ENCODE measurements around the gene NAT8L.

The NAT8L gene

DNA sequence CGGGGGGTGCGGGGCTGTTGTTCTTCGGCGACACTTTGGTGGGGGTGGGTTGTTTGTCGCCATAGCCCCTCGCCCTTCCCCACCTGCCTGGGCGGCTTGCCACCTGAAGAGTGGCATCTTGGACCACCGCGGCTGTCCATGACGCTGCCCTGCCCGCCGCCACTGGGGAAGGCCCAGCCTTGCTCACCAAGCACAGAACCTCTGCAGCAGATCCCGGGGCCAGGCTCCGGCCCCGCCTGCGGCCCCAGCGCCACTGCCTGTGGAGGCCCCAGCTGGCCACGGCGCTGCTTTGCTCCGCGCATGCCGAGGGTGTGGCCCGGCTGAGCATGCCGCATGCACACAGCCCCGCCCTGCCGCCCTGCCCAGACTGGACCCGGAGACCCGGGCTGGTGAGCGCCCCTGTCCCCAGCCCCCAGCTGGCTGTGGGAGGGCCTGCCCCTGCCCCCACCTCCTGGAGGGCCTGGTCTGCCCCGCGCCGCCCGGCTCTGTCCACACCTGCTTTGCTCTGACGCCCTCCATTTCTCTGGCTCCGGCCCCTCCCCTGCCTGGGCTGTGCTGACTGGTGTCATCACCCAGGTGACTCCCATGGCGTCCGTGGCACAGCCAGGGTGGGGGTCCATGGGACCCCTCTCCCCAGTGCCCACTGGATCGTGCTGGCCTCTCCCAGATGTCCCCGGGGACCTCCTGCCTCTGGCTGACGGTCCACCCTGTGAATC, 5.3 kb downstream of the NAT8L start:
- DNase-seq (ENCODE audit: low spot score): no peak

DNA sequence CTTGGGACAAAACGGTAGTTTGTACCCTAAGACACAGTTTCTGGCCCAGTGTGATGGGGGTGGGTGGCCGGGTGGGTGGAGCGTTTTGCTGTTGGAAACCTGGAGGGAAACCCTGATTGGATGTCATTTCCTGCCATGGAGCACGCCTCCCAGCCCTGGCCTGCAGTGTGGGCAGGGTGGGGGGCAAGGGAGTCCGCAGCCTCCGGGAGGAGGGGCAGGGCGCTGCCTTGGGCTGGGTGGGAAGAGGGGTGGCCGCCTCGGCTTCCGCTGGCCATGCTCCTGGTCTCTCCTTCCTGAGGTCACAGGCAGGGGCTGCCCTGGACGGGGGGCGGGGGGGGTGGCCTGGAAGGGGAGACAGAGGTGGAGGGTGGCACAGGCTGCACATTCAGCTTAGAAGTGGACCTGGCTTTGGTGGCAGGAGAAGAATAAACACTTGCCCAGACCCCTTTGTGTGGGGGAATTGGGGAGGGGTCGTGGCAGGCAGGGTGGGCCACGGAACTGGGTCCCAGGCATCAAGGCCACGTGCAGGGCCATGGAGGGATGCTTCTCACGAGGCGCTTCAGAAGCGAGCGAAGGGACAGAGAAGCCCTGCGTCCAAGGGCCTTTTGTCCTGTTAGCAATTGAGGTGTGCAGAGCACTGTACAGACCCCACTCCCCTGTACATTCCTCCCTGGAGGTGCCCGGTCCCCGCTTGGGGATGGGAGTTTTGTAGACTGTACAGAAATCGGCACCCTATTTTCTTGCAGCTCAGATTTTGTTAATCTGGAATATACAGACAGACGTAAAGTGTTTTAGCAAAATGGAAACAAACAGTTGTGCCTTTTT, 6.2 kb downstream of the NAT8L start:
- DNase-seq (ENCODE audit: low spot score): no peak

DNA sequence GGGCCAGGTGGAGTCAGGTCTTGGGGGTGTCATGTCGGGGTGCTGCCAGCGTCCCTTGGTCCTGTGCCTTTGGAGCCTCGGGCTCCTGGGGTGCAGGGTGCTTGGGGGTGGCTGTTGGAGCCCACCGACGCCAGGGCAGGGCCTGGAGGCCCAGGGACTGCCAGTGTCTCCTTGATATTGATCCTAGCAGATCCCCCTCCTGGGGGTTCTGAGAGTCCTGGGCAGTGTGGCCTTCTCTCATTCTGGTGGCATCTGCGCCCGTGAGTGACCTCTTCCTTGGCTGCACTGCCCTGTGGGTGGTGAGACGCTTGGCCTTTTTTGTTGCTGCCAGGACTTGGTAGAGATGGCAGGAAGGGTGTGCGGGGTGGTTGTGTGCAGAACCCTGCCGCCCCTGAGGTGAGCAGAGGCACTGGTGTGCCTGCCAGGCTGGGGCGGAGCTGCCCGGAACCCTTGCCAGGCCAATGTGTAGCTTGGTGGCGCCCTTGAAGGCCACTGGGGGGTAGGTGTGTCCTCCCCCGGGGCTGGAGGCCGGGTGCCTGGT, 7.0 kb downstream of the NAT8L start:
- no peak for DNase-seq (ENCODE audit: low spot score)

DNA sequence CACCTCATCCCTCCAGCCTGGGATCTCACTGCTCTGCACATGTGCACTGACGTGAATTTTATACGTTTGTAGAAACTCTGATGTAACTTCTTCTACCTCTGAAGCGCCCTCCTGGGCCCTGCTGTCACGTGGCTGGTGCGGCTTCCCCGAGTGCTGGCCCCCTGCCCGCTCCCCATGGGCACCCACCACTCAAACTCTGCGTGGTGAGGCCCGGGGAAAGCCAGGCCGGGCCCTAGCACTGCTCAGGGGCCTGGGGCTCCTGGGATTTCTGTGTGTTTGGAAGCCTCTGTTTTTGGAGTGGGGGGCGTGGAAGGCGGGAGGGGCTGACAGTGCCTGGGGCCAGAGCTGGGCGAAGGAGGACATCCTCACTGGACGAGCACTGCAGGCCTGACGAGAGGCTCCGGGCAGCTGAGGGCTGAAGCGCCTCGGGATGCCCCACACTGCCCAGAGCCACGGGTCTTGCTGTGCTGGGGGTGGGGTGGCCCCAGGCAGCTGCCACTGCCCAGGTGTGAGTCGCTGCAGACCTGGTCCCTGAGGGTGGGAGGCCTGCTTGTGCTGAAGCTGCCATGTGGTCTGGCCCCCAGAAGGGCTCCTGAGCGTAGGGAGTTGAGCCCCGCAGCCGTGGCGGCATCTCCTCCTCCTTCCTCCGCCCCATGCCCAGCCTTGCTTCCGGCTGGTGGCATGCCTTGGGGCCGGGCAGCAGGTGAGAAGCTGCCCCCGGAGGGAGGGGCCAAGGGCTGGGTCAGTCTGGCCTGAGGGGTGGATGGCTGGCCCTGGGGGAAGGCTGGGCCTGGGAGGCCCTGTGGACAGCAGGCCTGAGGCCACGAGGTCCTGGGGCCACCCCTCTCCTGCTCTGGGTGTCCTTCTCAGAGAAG, 7.7 kb downstream of the NAT8L start:
- no peak for DNase-seq (ENCODE audit: low spot score)

DNA sequence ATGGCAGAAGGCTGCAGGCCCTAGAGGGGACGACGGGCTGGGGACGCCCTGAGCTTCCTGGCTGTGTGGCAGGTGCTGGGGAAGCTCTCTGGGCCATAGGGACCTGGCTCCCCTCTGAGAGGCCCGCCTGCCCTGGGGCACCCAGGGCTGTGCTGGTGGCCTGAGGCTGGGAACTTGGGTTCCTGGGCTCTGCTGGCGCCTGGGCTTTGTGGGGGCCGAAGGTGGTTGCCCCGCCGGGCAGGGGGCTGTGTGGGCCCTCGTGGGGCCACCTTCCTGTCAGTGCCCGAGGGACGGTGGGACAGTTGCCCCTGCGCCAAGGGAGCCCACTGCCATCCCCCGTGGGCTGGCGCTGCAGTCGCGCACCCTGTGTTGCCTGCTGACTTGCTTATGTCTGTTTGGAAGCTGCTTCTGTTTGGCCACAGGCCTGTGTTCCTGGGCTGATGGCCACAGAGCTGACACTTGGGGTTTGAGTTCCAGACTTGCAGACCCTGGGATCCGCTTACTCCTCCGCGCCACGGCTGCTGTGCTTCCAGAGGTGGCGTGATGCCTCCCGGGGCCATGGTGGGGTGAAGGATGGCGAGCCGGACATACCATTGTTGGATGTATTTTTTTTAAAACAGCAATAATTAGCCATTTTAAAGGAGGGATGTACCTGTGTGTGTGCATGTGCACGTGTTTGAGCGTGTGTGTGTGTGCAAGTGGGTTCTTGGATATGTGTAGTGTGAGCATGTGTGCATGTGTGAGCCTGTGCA, 8.5 kb downstream of the NAT8L start:
- no peak for DNase-seq (ENCODE audit: low spot score)

DNA sequence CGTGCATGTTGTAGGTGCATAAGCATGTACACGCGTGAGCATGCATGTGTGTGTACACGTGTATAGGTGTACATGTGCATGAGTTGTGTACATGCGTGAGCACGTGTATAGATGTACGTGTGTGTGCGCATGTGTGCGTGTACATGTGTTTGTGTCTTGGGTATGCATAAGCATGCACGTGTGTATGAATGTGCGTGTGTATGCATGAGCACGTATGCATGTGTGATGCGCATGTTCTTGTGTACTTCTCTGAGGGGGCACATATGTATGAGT, 9.0 kb downstream of the NAT8L start:
- no peak for DNase-seq (ENCODE audit: low spot score)

DNA sequence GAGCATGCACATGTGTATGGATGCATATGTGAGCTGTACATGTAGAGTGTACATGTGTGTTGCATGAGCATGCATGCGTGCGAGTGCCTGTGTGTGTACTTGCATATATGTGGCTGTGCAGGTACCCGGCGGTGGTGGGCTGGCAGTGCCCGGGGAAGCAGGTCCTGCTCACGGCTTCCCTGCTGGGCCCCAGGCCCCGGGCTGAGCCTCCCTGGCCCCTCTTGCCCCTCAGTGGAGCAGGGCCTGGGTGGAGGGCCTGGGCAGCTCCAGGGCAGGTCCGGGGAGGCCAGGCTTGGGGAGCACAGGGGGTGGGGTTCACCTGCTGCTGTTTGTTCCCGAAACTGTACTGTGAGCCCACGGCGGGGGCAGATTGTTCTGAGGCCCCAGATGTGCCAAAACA, 9.4 kb downstream of the NAT8L start:
- no peak for DNase-seq (ENCODE audit: low spot score)

DNA sequence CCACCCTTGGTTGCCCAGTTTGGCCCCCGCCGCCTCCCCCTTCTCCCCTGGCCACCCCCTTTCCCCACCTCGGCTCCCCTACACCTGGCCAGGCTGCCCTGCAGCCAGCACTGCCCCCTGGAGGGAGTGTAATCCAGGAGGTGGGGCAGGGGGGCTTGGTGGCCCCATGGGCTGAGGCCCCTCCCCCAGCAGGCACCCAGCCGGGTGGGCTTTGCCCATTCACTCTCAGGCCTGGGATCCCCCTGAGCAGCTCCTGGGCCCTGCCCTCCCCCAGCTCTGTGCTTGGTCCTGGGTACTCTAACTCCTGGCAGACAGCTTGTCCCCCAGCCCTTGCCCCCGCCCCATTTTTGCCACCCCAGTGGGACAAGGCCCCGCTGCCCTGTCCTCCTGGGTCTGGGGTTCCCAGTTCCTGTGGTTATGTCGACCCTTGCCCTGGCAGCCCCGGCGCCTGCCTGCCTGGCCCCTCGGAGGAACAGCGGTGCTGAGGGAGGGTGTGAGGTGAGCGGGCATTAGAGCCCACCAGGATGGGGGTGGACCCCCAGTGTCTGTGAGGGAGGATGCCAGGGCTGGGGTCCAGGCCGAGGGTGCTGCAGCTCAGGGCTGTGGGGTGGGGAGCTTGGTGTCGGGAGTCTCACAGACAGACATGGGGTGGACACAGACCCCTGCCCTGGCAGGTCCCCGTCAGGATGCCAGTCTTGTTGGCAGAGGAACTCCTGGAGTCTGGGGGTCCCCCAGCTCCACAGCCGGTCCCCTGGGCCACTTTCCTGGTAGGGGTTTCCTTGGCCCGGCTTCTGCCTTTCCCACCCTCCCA, 10.2 kb downstream of the NAT8L start:
- no peak for DNase-seq (ENCODE audit: low spot score)

DNA sequence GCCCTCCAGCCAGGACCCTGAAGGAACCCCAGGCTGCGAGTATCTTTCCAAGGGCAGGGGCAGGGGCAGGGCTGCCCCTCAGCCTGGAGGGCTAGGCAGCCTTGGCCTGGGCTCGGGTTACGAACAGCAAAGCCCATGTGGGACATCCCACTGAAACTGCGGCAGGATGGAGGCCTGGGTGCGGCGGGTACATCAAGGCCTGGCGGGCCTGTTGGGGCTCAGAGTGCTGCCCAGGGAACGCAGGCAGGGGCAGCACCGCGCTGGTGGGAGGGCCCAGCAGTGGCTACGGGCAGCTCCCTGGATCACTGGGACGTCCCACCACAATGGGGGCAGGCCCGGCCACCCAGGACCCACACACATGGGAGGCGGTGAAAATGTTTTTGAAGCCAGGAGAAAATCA, 10.9 kb downstream of the NAT8L start:
- DNase-seq (ENCODE audit: low spot score): no peak

DNA sequence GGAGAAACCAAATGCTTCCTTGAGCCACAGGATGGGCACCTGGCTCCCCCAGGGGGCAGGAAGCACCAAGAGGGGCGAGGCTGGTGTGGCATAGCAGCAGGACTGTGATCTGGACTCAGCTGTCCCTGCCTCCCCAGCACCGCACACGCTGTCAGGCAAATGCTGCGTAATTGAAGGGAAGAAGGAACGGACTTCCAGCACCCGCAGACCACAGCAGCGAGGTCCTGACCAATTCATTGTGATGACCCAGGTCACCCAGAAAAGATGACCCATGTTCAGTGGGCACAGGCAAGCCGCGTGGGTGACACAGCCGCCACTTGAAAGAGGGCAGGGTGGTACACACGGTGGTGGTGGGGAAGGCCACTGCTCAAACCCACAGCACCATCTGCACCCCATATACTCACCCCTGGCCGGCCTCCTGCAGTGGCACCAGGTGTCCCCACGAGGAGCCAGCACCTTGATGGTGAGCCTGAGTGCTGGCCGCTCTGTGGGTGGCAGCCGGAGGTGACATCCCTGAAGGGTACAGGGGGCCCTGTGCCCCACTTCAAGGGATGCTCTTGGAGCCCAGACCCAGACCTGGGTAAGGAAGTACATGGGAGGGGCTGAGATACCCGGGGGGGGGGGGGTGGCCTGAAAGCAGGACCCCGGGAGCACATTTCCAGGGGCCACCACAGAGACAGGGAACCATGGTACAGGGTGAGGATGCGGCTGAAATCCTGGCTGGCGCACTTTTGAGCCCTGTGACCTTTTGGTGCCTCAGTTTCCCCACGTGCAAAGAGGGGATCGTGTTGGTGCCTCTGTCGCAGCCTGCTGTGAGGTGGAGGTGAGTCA, 11.5 kb downstream of the NAT8L start:
- DNase-seq (ENCODE audit: low spot score): no peak

DNA sequence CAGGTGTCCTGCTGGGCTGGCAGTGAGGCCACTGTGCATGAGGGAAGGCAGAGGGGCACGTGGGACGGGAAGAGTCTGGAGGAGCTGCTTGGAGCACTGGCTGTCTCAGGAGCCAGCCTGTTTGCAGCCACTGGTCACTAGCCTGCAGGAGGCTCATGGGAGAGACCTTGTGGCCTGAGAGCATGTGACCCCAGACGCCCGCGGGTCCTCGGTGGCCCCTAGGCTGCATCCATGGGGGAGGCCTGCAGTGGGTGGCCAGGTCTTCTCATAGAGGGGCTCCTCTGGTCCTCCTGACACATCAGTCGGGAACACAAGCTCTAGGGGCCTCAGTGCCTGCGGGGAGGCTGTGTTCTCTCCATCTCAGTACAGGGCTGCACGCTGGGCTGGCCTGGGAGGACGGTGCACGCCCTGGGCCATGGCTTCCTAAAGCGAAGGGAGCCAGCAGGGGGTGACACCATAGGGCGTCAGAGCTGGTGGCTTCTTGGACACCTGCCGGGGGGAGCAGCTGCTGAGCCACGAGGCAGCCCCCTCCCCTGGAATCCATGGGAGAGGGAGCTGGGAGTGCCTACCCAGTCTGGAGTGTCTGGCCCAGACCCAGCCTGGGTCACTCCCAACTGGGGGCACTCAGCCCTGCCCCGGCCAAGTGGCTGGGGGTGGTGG, 12.3 kb downstream of the NAT8L start:
- DNase-seq (ENCODE audit: low spot score): no peak

DNA sequence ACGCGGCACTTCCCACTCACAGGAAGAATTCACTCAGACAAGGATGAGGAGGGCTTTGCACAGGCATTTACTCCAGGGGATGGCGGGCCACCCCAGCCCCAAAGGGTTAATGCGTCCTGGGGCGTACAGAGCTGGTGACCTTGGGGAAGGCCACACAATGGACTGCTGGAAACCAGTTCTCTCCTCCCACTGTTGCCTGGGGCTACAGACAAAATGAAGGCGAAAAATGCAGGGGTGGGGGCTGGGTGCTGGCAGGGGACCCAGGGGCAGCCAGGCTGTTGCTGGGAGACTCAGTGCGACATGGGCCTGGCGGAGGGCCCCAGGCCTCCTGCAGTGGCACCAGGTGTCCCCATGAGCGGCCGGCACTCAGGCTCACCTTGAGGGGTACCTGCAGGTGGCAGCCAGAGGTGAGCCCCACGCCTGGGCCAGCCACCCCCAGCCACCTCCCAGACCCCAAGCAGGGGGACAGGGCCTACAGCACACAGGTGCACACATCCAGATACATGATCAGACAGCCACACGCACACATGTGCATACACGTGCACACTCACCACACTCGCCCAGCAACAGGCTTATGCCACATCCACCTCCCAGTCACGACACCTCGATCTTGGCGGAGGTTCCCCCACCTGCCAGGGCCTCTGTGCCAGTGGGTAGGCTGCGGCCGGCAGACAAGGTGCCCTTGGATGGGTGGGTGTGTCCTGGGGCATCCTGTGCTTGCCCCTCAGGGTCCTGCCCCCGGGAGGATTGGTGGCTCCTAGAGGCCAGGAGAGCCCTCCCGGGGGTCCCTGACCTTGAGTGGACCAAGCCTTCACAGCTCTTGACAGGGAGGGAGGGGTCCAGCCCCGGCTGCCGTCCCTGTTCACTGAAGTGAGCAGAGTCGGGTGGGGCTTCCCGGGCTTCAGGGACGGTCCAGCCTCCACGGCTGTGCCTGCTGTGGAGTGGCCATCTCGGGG, 13.1 kb downstream of the NAT8L start:
- DNase-seq (ENCODE audit: low spot score): no peak

DNA sequence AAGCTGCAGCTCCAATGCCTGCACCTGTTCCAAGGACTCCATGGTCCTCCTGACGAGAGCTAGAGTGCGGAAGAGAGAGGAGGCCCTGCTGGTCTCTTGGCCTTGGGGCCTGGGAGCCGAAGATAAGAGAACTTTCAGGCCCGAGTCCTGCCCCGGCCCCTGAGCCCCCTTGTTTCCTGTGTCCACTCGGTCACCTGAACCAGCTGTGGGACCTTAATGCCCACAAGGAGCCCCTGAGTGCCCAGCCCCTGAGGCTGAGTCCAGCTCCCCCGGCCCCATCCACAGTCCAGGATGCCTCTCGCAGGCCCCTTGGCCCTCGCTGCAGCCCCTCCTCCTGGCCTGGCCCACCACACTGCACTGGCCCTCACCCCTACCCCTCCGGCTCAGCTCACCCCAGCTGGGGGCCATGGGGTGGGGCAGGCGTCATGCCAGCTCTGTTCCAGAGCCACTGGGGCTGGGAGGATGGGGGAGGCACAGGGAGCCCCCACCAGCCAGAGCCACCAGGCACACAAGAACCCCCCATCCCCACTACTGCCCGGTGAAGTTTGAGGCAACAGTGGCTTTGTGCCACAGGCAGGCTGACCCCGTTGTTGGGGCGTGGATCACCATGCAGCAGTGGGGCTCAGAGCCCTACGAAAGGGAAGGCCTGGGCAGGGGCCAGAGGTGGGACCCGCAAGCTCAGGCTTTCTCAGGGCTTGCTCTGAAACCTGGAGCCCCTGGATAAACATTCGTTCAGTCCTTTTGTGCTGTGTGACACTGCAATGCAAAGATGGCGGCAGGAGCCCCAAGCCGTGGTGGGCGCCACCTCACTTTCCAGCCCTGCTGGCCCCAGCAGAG, 14.1 kb downstream of the NAT8L start:
- DNase-seq (ENCODE audit: low spot score): no peak

DNA sequence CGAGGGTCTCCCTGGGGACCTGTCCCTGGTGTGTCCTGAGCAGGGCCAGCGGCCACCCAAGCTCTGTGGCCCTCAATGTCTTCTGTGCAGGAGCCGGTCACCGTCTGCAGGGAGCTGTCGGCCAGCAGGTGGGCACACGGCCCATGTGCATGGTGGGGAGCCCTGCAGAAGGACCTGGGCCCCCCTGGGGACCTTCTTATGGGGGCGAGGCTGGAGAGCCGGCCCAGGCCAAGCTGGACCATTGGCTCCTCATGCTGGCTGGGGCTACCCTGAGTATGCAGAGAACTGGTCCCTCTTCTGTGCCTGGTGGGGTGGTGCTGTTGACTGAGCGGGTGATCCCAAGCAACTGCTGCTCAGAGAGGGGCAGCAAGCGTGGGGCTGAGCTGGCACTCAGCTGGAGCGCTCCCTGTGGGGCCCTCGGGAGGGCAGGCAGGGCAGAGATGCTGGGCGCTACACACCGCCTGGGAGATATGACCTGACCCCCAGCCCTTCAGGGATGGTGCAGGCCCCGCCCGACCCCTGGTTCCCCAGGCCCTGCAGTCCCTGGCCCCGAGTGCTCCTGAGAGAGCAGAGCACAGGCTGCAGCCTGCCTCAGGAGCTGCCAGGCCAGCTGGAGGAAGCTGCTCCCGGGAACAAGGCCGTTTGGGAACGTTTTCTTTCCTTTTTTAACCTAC, 14.8 kb downstream of the NAT8L start:
- no peak for DNase-seq (ENCODE audit: low spot score)

DNA sequence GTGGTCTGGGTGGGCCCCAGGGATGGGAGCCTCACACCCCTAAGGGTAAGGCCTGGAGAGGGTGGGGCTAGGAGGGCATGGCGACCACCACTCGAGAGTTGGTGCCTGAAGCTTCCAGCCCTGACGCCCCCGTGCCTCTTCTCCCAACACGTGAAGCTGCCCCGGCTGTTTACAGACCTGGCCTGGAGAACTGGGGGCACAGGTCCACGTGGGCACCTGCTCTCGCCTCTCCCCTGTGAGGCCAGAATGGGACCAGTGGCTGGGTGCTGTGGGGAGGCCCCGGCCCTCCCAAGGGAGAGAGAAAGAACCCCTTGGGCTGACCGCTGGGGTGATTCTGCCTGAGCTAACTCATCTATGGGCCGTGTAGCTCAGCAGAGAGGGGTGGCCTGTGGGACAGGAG, 15.5 kb downstream of the NAT8L start:
- DNase-seq (ENCODE audit: low spot score): no peak

DNA sequence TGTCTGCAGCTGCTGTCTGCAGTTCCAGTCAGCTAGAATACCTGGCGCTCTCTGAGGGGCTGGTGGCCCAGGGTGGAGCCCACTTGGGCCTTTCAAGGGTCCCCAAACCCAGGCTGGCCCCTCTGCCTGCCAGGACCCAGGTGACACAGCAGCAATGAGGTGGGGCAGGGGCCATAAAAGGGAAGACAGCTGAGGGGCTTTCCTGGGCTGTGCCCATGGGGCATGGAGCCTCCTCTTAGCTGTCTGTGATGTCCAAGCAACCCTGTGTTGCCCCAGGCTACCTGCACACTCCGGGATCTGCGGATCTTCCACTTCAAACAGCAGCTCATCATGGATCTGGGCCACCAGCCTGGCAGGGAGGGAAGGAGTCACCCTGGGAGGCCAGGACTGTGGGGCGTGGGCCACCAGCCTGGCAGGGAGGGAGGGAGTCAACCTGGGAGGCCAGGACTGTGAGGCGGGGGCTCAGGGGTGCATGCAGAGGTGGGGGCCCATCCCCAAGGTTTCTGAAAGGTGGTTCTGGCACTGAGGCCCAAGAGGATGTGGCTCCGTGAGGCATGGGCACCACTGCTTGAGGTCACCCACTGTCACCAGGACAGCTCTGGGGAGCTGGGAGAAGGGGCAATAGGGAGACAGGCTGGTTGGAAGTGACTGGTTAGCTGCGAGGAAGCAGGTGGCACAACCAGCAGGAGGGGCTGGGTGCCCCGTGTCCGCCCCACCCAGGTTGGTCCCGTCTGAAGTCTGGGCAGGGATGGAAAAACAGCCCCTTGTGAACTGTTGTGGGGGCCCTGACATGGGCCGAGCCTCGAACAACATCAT, 16.3 kb downstream of the NAT8L start:
- DNase-seq (ENCODE audit: low spot score): no peak

Data from HuH-7.5 (cell line).